CD4-positive, alpha-beta T cell (primary cell): ENCODE results near the gene HSPB7. TPM values are rescaled to one million over a fixed set of nuclear protein-coding genes. Genes with fewer than 3 reads are reported as not detected.
"Not testable (repeated sequence)": the region's sequence is repeated elsewhere in the genome, so short reads cannot be mapped to it uniquely, and the experiment has no call there.

Experiments
- ATAC-seq: fragments of 200-7000 bp; cut with Tn5 transposase; one replicate; pipeline ENCODE4 v1.10.0; 2022; ENCODE audit warnings: mild to moderate bottlenecking; ENCODE audit not compliant: poor library complexity
- CTCF ChIA-PET: fragments of 350-600 bp; sonication (Branson Sonifier 250); formaldehyde crosslinking; loops from one replicate; lab custom pipeline; 2021; ENCODE audit warnings: antibody characterized with exemption, inconsistent platforms; lab: Charles Lee
- POLR2A ChIA-PET: fragments of 350-600 bp; sonication (Branson Sonifier 250); formaldehyde crosslinking; loops from one replicate; lab custom pipeline; 2021; ENCODE audit warnings: antibody characterized with exemption, inconsistent platforms; lab: Charles Lee
- DNase-seq, 14 experiments: peaks; one replicate each; pipeline ENCODE4 v3.0.0-alpha.2; 2013 to 2020; ENCODE audit warnings: mixed read lengths in 2 of 14
- H3K27ac ChIP-seq, 2 donors: one replicate each; pipeline versions ENCODE4 v1.5.1 to v1.7.0; 2013; ENCODE audit warnings: low read length in 2 of 2, low read depth in 1 of 2, mild to moderate bottlenecking in 1 of 2
- H3K27me3 ChIP-seq, 2 experiments: 1 replicate in 1 of 2; 2 replicates in 1 of 2; pipeline versions ENCODE4 v1.6.1 to v1.7.0; 2013; ENCODE audit warnings: low read length in 2 of 2, control low read depth in 1 of 2, mild to moderate bottlenecking in 1 of 2, moderate library complexity in 1 of 2; ENCODE audit not compliant: insufficient read depth in 2 of 2, control insufficient read depth in 1 of 2
- H3K36me3 ChIP-seq: one replicate; pipeline ENCODE4 v1.6.1; 2013; ENCODE audit warnings: low read length, control low read depth; ENCODE audit not compliant: insufficient read depth
- H3K4me1 ChIP-seq: one replicate; pipeline ENCODE4 v1.6.1; 2013; ENCODE audit warnings: low read length, control low read depth; ENCODE audit not compliant: insufficient read depth
- H3K4me3 ChIP-seq: one replicate; pipeline ENCODE4 v1.5.1; 2013; ENCODE audit warnings: mild to moderate bottlenecking, low read length, moderate library complexity
- H3K9me3 ChIP-seq, 2 experiments: 1 replicate in 1 of 2; 2 replicates in 1 of 2; pipeline versions ENCODE4 v1.6.1 to v1.7.0; 2013; ENCODE audit warnings: low read length in 2 of 2, mild to moderate bottlenecking in 2 of 2, control low read depth in 1 of 2, moderate library complexity in 1 of 2; ENCODE audit not compliant: control insufficient read depth in 1 of 2, insufficient read depth in 1 of 2
- H3K27ac Mint-ChIP-seq: one replicate; pipeline ENCODE4 v1.8.0; 2020; ENCODE audit warnings: mixed read lengths
- H3K27me3 Mint-ChIP-seq: one replicate; pipeline ENCODE4 v1.8.0; 2021; ENCODE audit warnings: mixed read lengths
- H3K36me3 Mint-ChIP-seq: one replicate; pipeline ENCODE4 v1.8.0; 2021; ENCODE audit warnings: low read depth, mixed read lengths
- H3K4me1 Mint-ChIP-seq: one replicate; pipeline ENCODE4 v1.8.0; 2021; ENCODE audit warnings: low read depth, mixed read lengths
- H3K4me3 Mint-ChIP-seq: one replicate; pipeline ENCODE4 v1.8.0; 2020; ENCODE audit warnings: mild to moderate bottlenecking, mixed read lengths
- H3K9me3 Mint-ChIP-seq: one replicate; pipeline ENCODE4 v1.8.0; 2020; ENCODE audit warnings: mixed read lengths
- intact Hi-C, 2 experiments: fragments of 100-400 bp; cut with DNase I in 1 of 2; cut with micrococcal nuclease in 1 of 2; formaldehyde crosslinking; loops; one replicate each; pipeline versions ENCODE4 v1.15.1 to v1.9.0; 2023 to 2025; cut with DNase I, micrococcal nuclease
- total RNA-seq, 174 experiments: library from RNA in 2 of 174; stranded (reverse) in 2 of 174; gene quantifications; one replicate each; pipeline ENCODE4 v1.2.3 and lab custom pipeline; 2021 to 2026
- TF ChIP-seq, protein P1 (sequence below): fragments of 200-600 bp; IDR thresholded peaks from one replicate; pipeline ENCODE4 v1.8.0; 2022; ENCODE audit warnings: antibody characterized with exemption, mild to moderate bottlenecking

Gene HSPB7
- total RNA-seq, 2 experiments from 2014 or later: not detected

DNA sequence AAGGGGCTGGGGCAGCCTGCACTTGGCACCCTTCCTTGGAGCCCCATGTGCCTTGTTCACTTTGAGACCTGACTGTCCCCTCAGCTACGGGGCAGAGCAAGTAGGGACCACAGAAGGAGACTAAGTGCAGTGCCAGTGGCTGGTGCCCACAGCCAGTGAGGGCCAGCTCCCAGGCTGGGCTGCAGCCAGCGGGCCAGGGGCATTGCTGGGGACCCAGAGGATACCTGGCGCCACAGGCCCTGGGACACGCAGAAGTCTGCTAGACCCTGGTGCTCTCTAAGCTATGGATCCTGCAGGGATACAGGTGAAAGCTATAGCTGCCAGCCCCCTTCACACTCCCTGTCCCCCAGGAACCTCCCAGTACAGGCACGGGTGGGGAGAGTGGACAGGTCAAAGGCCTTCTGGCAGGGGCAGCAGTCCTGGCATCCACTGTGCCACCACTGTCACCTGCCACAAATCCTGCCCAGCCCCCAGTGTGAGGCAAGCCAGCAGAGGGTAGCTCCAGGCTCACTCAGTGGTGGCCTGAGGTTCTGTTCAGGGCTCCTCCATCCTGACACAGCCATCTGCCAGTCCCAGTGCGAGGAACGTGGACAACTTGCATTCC is 5.3 kb upstream of the HSPB7 start:
- H3K36me3 Mint-ChIP-seq: no peaks in the 10 kb centered on the region
- ATAC-seq (no peak), DNase-seq (no peak)
- no peak overlapping the region for H3K4me3 Mint-ChIP-seq
- TF ChIP-seq, protein P1, sequence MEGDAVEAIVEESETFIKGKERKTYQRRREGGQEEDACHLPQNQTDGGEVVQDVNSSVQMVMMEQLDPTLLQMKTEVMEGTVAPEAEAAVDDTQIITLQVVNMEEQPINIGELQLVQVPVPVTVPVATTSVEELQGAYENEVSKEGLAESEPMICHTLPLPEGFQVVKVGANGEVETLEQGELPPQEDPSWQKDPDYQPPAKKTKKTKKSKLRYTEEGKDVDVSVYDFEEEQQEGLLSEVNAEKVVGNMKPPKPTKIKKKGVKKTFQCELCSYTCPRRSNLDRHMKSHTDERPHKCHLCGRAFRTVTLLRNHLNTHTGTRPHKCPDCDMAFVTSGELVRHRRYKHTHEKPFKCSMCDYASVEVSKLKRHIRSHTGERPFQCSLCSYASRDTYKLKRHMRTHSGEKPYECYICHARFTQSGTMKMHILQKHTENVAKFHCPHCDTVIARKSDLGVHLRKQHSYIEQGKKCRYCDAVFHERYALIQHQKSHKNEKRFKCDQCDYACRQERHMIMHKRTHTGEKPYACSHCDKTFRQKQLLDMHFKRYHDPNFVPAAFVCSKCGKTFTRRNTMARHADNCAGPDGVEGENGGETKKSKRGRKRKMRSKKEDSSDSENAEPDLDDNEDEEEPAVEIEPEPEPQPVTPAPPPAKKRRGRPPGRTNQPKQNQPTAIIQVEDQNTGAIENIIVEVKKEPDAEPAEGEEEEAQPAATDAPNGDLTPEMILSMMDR: no peak
- Histone ChIP-seq H3K36me3 (no peaks in the 10 kb centered on the region), H3K4me3 (no peak overlapping the region), H3K27me3 (peaks cover under 1 to 5% of the 10 kb centered on the region in 2 experiments), H3K27ac (no peak overlapping the region), H3K4me1 (peaks cover 11% of the 10 kb centered on the region), H3K9me3 (peaks cover 0 to under 1% of the 10 kb centered on the region in 2 experiments)
- intact Hi-C loops: no loop called here
- H3K27me3 Mint-ChIP-seq: peaks cover 14% of the 10 kb centered on the region
- ChIA-PET POLR2A (no interaction called here), CTCF (no interaction called here)
- no peaks in the 10 kb centered on the region for H3K4me1 Mint-ChIP-seq
- no peaks in the 10 kb centered on the region for H3K9me3 Mint-ChIP-seq
- no peak overlapping the region for H3K27ac Mint-ChIP-seq

DNA sequence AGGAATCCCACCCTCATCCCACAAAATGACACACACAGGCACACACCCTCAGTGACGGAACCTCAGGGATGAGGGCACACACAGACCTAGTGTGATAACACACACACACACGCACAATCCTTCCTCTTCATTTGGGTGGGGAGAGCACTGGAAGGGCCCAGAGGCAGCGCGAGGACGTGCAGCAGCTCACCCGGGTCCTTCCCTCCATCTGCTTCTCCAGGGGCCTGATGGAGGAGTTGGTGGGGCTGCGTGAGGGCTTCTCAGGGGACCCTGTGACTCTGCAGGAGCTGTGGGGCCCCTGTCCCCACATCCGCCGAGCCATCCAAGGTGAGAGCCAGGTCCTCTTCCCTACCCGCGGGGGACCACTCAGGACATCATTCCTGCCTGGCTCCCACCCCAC is 4.5 kb upstream of the HSPB7 start:
- Mint-ChIP-seq H3K9me3 (no peaks in the 10 kb centered on the region), H3K27ac (no peak overlapping the region), H3K4me3 (no peak overlapping the region), H3K36me3 (no peaks in the 10 kb centered on the region), H3K4me1 (no peaks in the 10 kb centered on the region), H3K27me3 (peaks cover 9% of the 10 kb centered on the region)
- Histone ChIP-seq H3K9me3 (no peaks in the 10 kb centered on the region), H3K4me3 (no peak overlapping the region), H3K27ac (no peak overlapping the region), H3K27me3 (no peaks in the 10 kb centered on the region), H3K4me1 (peaks cover 10% of the 10 kb centered on the region), H3K36me3 (no peaks in the 10 kb centered on the region)
- intact Hi-C loops: no loop called here
- POLR2A ChIA-PET: no interaction called here
- ATAC-seq: no peak
- TF ChIP-seq, protein P1: no peak
- CTCF ChIA-PET: no interaction called here
- no peak for DNase-seq

DNA sequence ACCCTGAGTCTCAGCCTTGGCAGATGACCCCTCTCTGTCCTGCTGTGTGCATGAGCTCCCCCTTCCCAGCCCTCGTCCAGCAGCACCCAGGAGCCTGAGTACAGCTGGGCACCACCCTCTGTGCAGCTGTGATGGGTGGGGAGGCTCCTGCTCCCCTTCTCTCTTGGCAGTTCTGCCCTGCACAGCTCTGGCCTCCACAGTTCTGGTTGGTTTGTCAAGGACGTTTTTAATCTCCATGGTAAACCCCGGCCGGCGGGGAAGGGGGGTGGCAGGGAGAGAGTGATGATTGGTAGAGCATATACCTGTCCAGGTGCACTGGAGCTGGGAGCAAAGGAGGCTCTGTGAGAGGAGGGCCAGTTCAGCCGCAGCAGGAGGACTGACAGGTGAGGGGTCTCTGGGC is 3.8 kb upstream of the HSPB7 start, which contains the start of gene CLCNKA:
CLCNKA (plus strand) TSS at position 356 of the 400 bp plus-strand sequence. CDS start 584 bp downstream, outside the sequence.
- Mint-ChIP-seq H3K9me3 (no peaks in the 10 kb centered on the region), H3K4me1 (no peaks in the 10 kb centered on the region), H3K36me3 (no peaks in the 10 kb centered on the region), H3K4me3 (no peak within 1 kb of the TSS), H3K27me3 (peaks cover 9% of the 10 kb centered on the region), H3K27ac (no peak within 1 kb of the TSS)
- Histone ChIP-seq H3K4me3 (no peak within 1 kb of the TSS), H3K27ac (no peak within 1 kb of the TSS), H3K4me1 (peaks cover 3% of the 10 kb centered on the region), H3K27me3 (no peaks in the 10 kb centered on the region), H3K36me3 (no peaks in the 10 kb centered on the region), H3K9me3 (no peaks in the 10 kb centered on the region)
- ATAC-seq (no peak), DNase-seq (no peak)
- POLR2A ChIA-PET: no interaction called here
- CTCF ChIA-PET: no interaction called here
- intact Hi-C loops: no loop called here
- TF ChIP-seq, protein P1: no peak

DNA sequence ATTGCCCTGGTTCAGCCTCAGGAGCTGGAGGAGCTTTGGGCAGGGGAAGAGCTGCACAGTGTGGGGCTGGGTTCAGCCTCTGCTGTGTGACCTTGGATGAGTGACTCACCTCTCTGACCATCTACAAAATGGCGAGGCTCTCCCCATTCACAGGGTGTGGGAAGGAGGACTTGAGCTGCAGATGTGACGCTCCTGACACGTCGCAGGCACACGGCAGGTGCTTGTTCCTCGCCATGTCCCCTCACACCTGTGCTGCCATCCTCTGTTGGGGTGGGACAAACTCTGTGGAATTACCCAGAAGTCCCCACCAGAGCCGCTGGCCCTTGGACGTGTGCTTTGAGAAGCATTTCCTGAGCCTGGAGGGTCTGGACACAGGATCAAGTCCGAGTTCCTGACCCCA is 3.0 kb upstream of the HSPB7 start:
- H3K4me1 ChIP-seq, DNase-seq, H3K9me3 ChIP-seq, H3K36me3 Mint-ChIP-seq, H3K27me3 ChIP-seq, CTCF ChIA-PET, ATAC-seq, H3K4me3 Mint-ChIP-seq, H3K27ac Mint-ChIP-seq, H3K36me3 ChIP-seq, POLR2A ChIA-PET, H3K4me3 ChIP-seq, H3K27ac ChIP-seq, H3K4me1 Mint-ChIP-seq, H3K27me3 Mint-ChIP-seq, H3K9me3 Mint-ChIP-seq, intact Hi-C loops: not testable (repeated sequence)
